HG03159 (cell line): ENCODE data around the gene NHEJ1.
A peak's percentile ranks its signal among the peaks of the same experiment; 100 is the strongest.

ENCODE experiments used
- ATAC-seq: cut with Tn5 transposase; IDR thresholded peaks from one replicate; pipeline ENCODE4 v1.9.1; 2021; ENCODE audit warnings: mild to moderate bottlenecking, moderate library complexity; ENCODE audit not compliant: unreplicated experiment

The NHEJ1 gene

GRCh38 chr2:219168526-219168925 lies 7.9 kb upstream of the NHEJ1 start:
- ATAC-seq = no peak

- no peak for ATAC-seq
These were observed 7.4 kb upstream of the NHEJ1 start for GRCh38 chr2:219167997-219168396.

- ATAC-seq = no peak
These were observed 4.7 kb upstream of the NHEJ1 start for GRCh38 chr2:219165058-219165911.

GRCh38 chr2:219163156-219163555 lies 2.5 kb upstream of the NHEJ1 start:
- no peak for ATAC-seq

- no peak for ATAC-seq
These were observed 482 bp upstream of the NHEJ1 start for GRCh38 chr2:219161097-219161496.

GRCh38 chr2:219159771-219160185 lies 837 bp downstream of the NHEJ1 start:
- ATAC-seq = peak; percentile 8

GRCh38 chr2:219158586-219158985 lies 2.0 kb downstream of the NHEJ1 start:
- no peak for ATAC-seq

GRCh38 chr2:219158025-219158424 lies 2.6 kb downstream of the NHEJ1 start:
- ATAC-seq = no peak

- no peak for ATAC-seq
These were observed 3.2 kb downstream of the NHEJ1 start for GRCh38 chr2:219157396-219157795.

GRCh38 chr2:219155054-219155644 lies 5.5 kb downstream of the NHEJ1 start:
- no peak for ATAC-seq

GRCh38 chr2:219149667-219150066 lies 10.9 kb downstream of the NHEJ1 start:
- no peak for ATAC-seq

- ATAC-seq = no peak
These were observed 18.3 kb downstream of the NHEJ1 start for GRCh38 chr2:219142329-219142728.

GRCh38 chr2:219140722-219141121 lies 19.9 kb downstream of the NHEJ1 start:
- ATAC-seq = no peak

GRCh38 chr2:219133976-219134375 lies 26.6 kb downstream of the NHEJ1 start:
- ATAC-seq = no peak

GRCh38 chr2:219131744-219132143 lies 28.9 kb downstream of the NHEJ1 start:
- no peak for ATAC-seq

- ATAC-seq = no peak
These were observed 29.3 kb downstream of the NHEJ1 start for GRCh38 chr2:219131327-219131726.

GRCh38 chr2:219129589-219129988 lies 31.0 kb downstream of the NHEJ1 start:
- ATAC-seq = no peak

- ATAC-seq = no peak
These were observed 32.2 kb downstream of the NHEJ1 start for GRCh38 chr2:219128396-219128795.

GRCh38 chr2:219127037-219127635 lies 33.5 kb downstream of the NHEJ1 start:
- no peak for ATAC-seq

GRCh38 chr2:219126555-219126954 lies 34.1 kb downstream of the NHEJ1 start:
- no peak for ATAC-seq

- ATAC-seq = no peak
These were observed 34.7 kb downstream of the NHEJ1 start for GRCh38 chr2:219125886-219126270.
